Hematopoietic multipotent progenitor cell treated with erythropoietin and hydrocortisone succinate and interleukin-3 and kit ligand, for 15 days (in vitro differentiated cells): ENCODE data around the gene CLDN12.
"Not testable (repeated sequence)": the region's sequence is repeated elsewhere in the genome, so short reads cannot be mapped to it uniquely, and the experiment has no call there.

Experiments used
- DNase-seq: peaks from one replicate; pipeline ENCODE4 v3.0.0-alpha.2; 2015; ENCODE audit warnings: low spot score

The CLDN12 gene

GRCh38 chr7:90433221-90433620 lies 30.0 kb downstream of the CLDN12 start:
- DNase-seq, result no peak

GRCh38 chr7:90445633-90446032 lies 42.4 kb downstream of the CLDN12 start:
- DNase-seq, result no peak

GRCh38 chr7:90446137-90446899 lies 43.1 kb downstream of the CLDN12 start:
- DNase-seq, result no peak

GRCh38 chr7:90453259-90453891 lies 50.1 kb downstream of the CLDN12 start:
- DNase-seq, result no peak

GRCh38 chr7:90453931-90454330 lies 50.7 kb downstream of the CLDN12 start:
- DNase-seq, result no peak

GRCh38 chr7:90455163-90456030 lies 52.1 kb downstream of the CLDN12 start:
- DNase-seq, result peak; percentile 12

GRCh38 chr7:90458104-90458503 lies 54.8 kb downstream of the CLDN12 start:
- no peak for DNase-seq

- DNase-seq, result no peak
Measured at GRCh38 chr7:90459888-90460287, 56.6 kb downstream of the CLDN12 start.

- DNase-seq, result no peak
Measured at GRCh38 chr7:90461219-90461618, 58.0 kb downstream of the CLDN12 start.

- not testable (repeated sequence) for DNase-seq
Measured at GRCh38 chr7:90463151-90463628, 59.9 kb downstream of the CLDN12 start.
